Measurements from ENCODE around the gene CASQ1.

The CASQ1 gene

DNA sequence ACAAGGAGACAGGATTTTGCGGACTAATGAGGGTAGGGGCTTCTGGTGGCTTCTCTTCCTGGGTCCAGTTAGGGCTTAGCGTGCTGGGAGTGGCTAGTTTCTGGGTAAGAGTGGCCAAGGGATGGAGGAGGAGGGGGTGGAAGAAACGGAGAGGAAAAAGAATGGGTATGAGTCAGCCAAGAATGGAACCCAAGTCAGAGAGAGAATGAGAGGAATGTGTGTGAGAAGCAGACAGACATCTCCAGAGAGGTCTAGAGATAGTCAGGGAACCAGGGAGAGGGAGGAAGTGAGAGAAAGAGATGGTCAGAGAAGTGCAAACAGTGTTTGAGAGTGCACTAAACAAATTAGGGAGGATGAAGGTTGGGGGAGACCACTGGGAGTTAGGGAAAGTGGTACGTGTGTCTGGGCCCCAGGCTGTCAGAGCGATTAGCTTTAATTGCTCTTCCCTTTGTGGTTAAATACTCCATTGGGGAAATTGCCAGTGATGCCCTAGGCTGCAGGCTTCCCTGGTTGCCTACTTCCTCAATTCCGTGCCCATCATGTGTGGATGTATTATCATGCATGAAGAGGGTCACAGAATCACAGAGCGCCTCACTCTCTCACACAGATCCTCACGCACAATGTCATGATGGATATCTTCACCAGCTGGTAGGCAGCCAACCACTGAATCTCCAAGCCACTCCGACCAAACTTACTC is 16.2 kb downstream of the CASQ1 start:
- TF ChIP-seq SPI1 (IDR thresholded peaks at IDR 0.05; ENCODE audit: low read depth, low read length) (peak; percentile 86), POLR2AphosphoS5 (IDR thresholded peaks at IDR 0.05; ENCODE audit: low read depth, low read length) (no peak), POLR2A (IDR thresholded peaks at IDR 0.05; ENCODE audit: low read depth, low read length) (no peak), POU2F2 (IDR thresholded peaks at IDR 0.05; ENCODE audit: low read depth, low read length) (peak; percentile 50; the same call in 1 of the 2 replicates), PAX5 (IDR thresholded peaks at IDR 0.05; ENCODE audit: insufficient read depth, low read length, severe bottlenecking) (no peak), TAF1 (IDR thresholded peaks at IDR 0.05; ENCODE audit: low read depth, low read length) (no peak)
- DNase-seq (ENCODE audit: insufficient read length, low spot score) (no peak), FAIRE-seq (peak; percentile 56)

DNA sequence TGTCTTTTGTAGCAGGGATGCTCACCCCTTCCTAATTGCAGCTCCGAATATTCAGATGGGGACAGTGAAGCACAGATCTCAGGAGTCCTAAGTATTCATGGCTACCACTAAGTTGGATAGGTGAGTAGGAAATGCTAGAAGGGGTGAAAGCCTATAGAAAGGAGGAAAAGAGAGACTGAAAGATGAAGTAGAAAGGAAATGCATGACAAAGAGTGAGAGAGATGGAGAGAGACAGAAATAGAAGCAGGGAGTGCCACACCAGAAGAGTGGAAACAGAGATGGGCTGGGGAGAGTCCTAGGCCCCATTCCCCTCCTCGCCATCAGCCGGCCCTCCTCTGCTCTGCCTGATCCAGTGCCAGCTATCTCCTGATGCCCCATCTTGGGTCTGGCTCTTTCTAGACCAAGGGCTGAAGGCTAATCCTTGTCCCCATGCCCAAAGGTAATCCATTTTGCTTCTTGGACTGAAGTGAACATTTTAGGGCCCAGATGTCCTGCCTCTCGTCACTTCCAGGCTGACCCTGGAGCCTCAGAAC is 16.8 kb downstream of the CASQ1 start:
- FAIRE-seq, result no peak
- DNase-seq (ENCODE audit: insufficient read length, low spot score), result no peak
- TF ChIP-seq PAX5 (IDR thresholded peaks at IDR 0.05; ENCODE audit: insufficient read depth, low read length, severe bottlenecking) (no peak), POLR2AphosphoS5 (IDR thresholded peaks at IDR 0.05; ENCODE audit: low read depth, low read length) (no peak), POLR2A (IDR thresholded peaks at IDR 0.05; ENCODE audit: low read depth, low read length) (no peak), POU2F2 (IDR thresholded peaks at IDR 0.05; ENCODE audit: low read depth, low read length) (no peak), SPI1 (IDR thresholded peaks at IDR 0.05; ENCODE audit: low read depth, low read length) (no peak), TAF1 (IDR thresholded peaks at IDR 0.05; ENCODE audit: low read depth, low read length) (no peak)

DNA sequence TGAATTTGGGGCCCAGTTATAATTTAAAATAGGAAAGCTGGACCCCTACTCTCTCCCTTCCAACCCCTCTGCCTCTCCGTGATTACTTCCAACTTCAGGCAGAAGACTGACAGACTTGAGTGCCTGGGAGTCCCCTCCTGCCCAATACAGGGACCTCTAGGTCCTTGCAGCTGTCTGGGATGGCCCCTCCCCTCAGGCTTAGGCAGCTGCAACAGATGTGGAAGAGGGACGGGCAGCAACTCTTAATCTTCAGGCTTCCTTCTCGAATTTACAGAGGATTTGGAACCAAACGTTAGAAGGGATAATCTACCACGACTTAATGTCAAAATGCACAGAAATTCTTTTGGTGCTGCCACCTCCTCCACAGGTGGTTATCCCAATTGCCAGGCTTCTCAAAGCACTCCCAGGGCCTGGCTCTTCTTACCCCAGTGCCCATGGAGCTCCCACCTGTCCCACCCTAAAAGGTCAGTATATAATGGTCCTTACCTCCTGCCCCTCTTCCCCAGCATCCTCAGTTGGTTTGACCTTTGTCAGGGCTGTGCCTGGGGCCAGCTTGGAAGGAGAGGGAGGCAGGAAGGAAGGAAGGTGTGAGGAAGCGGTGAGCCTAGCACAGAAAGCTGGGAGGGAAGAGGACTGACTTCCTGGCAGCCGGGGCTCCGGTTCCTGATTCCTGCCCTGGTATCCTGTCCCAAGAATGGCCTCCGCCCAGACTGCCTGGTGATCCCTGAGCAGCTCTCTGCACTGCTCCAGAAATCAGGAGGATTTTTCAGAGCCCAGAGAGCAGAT is 17.6 kb downstream of the CASQ1 start:
- FAIRE-seq, result no peak
- TF ChIP-seq TAF1 (IDR thresholded peaks at IDR 0.05; ENCODE audit: low read depth, low read length), result no peak
- TF ChIP-seq POLR2AphosphoS5 (IDR thresholded peaks at IDR 0.05; ENCODE audit: low read depth, low read length), result no peak
- no peak for TF ChIP-seq PAX5 (IDR thresholded peaks at IDR 0.05; ENCODE audit: insufficient read depth, low read length, severe bottlenecking)
- no peak for TF ChIP-seq POU2F2 (IDR thresholded peaks at IDR 0.05; ENCODE audit: low read depth, low read length)
- no peak for TF ChIP-seq POLR2A (IDR thresholded peaks at IDR 0.05; ENCODE audit: low read depth, low read length)
- no peak for TF ChIP-seq SPI1 (IDR thresholded peaks at IDR 0.05; ENCODE audit: low read depth, low read length)
- no peak for DNase-seq (ENCODE audit: insufficient read length, low spot score)

DNA sequence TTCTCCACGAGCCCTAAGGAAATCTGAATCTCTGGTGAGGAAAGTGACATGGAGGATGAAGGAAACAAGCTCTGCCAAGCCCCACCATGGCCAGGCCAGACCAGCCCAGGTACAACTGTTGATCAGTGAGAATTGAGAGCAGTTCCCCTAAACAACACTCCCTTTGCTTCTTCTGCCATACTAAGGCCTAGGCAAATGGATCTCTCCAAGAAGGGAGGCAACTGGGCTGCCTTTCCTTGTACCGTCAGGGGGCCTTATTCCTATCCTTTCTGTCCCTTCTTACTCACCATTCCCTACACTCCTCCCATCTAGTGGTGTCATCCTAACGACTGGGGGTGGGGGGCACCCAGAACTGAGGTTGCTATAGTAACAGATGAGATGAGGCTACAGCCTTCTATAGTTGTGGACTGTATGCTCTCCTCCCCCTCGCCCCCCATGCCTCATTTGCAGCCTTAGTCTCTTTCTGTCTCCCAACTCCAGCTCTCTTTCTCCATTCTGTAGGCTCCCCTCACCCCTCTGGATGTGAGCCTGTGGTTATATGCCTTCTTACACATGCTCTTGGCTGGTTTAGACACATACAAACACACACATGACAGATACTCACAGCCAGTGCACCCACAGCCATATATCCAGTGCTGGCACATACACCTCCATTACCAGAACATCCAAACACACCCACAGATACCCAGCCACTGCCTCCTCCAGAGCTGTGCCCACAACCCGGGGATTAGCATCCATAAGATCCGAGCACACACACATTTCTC is 18.4 kb downstream of the CASQ1 start:
- TF ChIP-seq POLR2AphosphoS5 (IDR thresholded peaks at IDR 0.05; ENCODE audit: low read depth, low read length) (no peak), TAF1 (IDR thresholded peaks at IDR 0.05; ENCODE audit: low read depth, low read length) (no peak), SPI1 (IDR thresholded peaks at IDR 0.05; ENCODE audit: low read depth, low read length) (no peak)
- no peak for FAIRE-seq
- no peak for DNase-seq (ENCODE audit: insufficient read length, low spot score)

- DNase-seq (ENCODE audit: insufficient read length, low spot score) (no peak), FAIRE-seq (no peak)
- no peak for TF ChIP-seq PAX5 (IDR thresholded peaks at IDR 0.05; ENCODE audit: insufficient read depth, low read length, severe bottlenecking)
- no peak for TF ChIP-seq POLR2A (IDR thresholded peaks at IDR 0.05; ENCODE audit: low read depth, low read length)
- no peak for TF ChIP-seq SPI1 (IDR thresholded peaks at IDR 0.05; ENCODE audit: low read depth, low read length)
- no peak for TF ChIP-seq TAF1 (IDR thresholded peaks at IDR 0.05; ENCODE audit: low read depth, low read length)
- no peak for TF ChIP-seq POLR2AphosphoS5 (IDR thresholded peaks at IDR 0.05; ENCODE audit: low read depth, low read length)
- no peak for TF ChIP-seq POU2F2 (IDR thresholded peaks at IDR 0.05; ENCODE audit: low read depth, low read length)
Measured at GRCh38 chr1:160209321-160210046, 19.1 kb downstream of the CASQ1 start.

- FAIRE-seq (peak; percentile 16), DNase-seq (ENCODE audit: insufficient read length, low spot score) (no peak)
- TF ChIP-seq SPI1 (IDR thresholded peaks at IDR 0.05; ENCODE audit: low read depth, low read length) (no peak), PAX5 (IDR thresholded peaks at IDR 0.05; ENCODE audit: insufficient read depth, low read length, severe bottlenecking) (no peak), POLR2A (IDR thresholded peaks at IDR 0.05; ENCODE audit: low read depth, low read length) (no peak), TAF1 (IDR thresholded peaks at IDR 0.05; ENCODE audit: low read depth, low read length) (no peak), POLR2AphosphoS5 (IDR thresholded peaks at IDR 0.05; ENCODE audit: low read depth, low read length) (no peak), POU2F2 (IDR thresholded peaks at IDR 0.05; ENCODE audit: low read depth, low read length) (no peak)
Measured at GRCh38 chr1:160210561-160210960, 20.2 kb downstream of the CASQ1 start.

DNA sequence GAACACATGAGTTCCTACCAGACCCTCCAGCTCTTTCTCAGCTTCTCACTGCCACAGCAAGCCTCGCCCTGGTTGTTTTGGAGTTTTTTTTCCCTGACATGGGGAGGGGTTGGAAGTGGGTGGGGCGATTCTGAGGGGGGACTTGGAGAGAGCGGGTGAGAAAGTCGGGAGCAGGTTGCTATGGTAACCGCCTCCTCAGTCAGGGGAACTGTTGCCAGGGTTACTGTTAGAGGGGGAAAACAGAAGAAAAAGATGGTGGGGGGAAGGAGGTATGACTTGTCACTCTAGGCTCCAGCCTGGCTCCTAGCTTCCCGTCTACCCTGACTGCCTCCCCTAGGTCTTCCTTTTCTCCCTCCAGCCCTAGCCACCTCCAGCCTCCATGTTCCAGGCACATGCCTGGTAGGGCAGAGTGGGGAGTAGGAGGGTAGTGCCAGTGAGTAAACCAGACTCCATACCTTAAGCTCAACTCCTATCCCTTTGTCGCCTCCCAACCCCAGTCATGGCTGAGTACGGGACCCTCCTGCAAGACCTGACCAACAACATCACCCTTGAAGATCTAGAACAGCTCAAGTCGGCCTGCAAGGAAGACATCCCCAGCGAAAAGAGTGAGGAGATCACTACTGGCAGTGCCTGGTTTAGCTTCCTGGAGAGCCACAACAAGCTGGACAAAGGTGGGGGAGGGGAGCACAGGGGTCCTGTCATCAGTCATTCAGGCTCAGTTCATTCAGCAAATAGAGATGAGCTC is 20.8 kb downstream of the CASQ1 start:
- TF ChIP-seq POLR2A (IDR thresholded peaks at IDR 0.05; ENCODE audit: low read depth, low read length), result no peak
- DNase-seq (ENCODE audit: insufficient read length, low spot score) (no peak), FAIRE-seq (no peak)

- FAIRE-seq, result no peak
- TF ChIP-seq PAX5 (IDR thresholded peaks at IDR 0.05; ENCODE audit: insufficient read depth, low read length, severe bottlenecking), result no peak
- TF ChIP-seq POLR2A (IDR thresholded peaks at IDR 0.05; ENCODE audit: low read depth, low read length), result no peak
- no peak for DNase-seq (ENCODE audit: insufficient read length, low spot score)
Measured at GRCh38 chr1:160214481-160215140, 24.2 kb downstream of the CASQ1 start.
